Smooth muscle cell (in vitro differentiated cells): ENCODE data around the gene MVB12A. TPM values are rescaled to one million over a fixed set of nuclear protein-coding genes. Genes with fewer than 3 reads are reported as not detected.

ENCODE experiments used
- DNase-seq: peaks from one replicate; lab custom pipeline; 2025; ENCODE audit not compliant: unreplicated experiment; lab: John Stamatoyannopoulos, UW
- H2AFZ ChIP-seq: fragments of 200-600 bp; sonication (generic); 2 replicates; pipeline ENCODE4 v1.6.0; 2016; ENCODE audit warnings: antibody characterized with exemption, low read depth, mild to moderate bottlenecking
- H3F3A ChIP-seq: fragments of 200-600 bp; sonication (generic); 2 replicates; pipeline ENCODE4 v1.6.0; 2017; ENCODE audit warnings: antibody characterized with exemption, low read depth
- H3K27ac ChIP-seq: fragments of 200-600 bp; sonication (generic); 2 replicates; pipeline ENCODE4 v1.5.1; 2016; ENCODE audit warnings: low read depth, mild to moderate bottlenecking
- H3K27me3 ChIP-seq: fragments of 200-600 bp; sonication (generic); 2 replicates; pipeline ENCODE4 v1.6.1; 2016; ENCODE audit warnings: low read depth, mild to moderate bottlenecking
- H3K36me3 ChIP-seq: fragments of 200-600 bp; sonication (generic); 2 replicates; pipeline ENCODE4 v1.5.1; 2016; ENCODE audit warnings: low read depth
- H3K4me1 ChIP-seq: fragments of 200-600 bp; sonication (generic); 2 replicates; pipeline ENCODE4 v1.5.1; 2016; ENCODE audit warnings: low read depth
- H3K4me2 ChIP-seq: fragments of 200-600 bp; sonication (generic); 2 replicates; pipeline ENCODE4 v1.6.0; 2016; ENCODE audit warnings: mild to moderate bottlenecking
- H3K4me3 ChIP-seq: fragments of 200-600 bp; sonication (generic); 2 replicates; pipeline ENCODE4 v1.5.1; 2016; ENCODE audit warnings: mild to moderate bottlenecking
- H3K79me2 ChIP-seq: fragments of 200-600 bp; sonication (generic); 2 replicates; pipeline ENCODE4 v1.6.0; 2016; ENCODE audit warnings: low read depth, mild to moderate bottlenecking
- H3K9ac ChIP-seq: fragments of 200-600 bp; sonication (generic); 2 replicates; pipeline ENCODE4 v1.6.0; 2016; ENCODE audit warnings: low read depth
- H3K9me3 ChIP-seq: fragments of 200-600 bp; sonication (generic); replicated peaks from 2 replicates; pipeline ENCODE4 v1.5.1; 2016; ENCODE audit warnings: low read depth
- H4K20me1 ChIP-seq: fragments of 200-600 bp; sonication (generic); 2 replicates; pipeline ENCODE4 v1.6.0; 2016; ENCODE audit warnings: low read depth
- CTCF ChIP-seq: fragments of 200-600 bp; sonication (generic); IDR thresholded peaks from 2 replicates; pipeline ENCODE4 v1.5.1; 2017; ENCODE audit warnings: borderline replicate concordance, mild to moderate bottlenecking, antibody characterized with exemption; ENCODE audit not compliant: insufficient read depth, poor library complexity, severe bottlenecking
- WGBS: methylation state at CpG from one replicate; pipeline ENCODE4 v1.1.7; 2016; ENCODE audit warnings: low lambda C conversion rate; 5-methylcytosine and 5-hydroxymethylcytosine counted together
- polyA plus RNA-seq: library from polyadenylated mRNA; unstranded; fragments of >200 nt; fragmentation: Nextera tagmentation; extraction: Ambion mirVana; gene quantifications from 2 replicates; pipeline ENCODE4 v1.2.1, GENCODE V29; 2016
- total RNA-seq: library from RNA; depleted of rRNA; stranded (reverse); fragments of >200 nt; gene quantifications from 2 replicates; pipeline ENCODE4 v1.2.3, GENCODE V29; 2014

MVB12A gene
- total and polyA plus RNA-seq, 2 experiments from 2014 or later, result 68.1 to 98.1 TPM

- peak; percentile 61 for TF ChIP-seq CTCF
- H4K20me1 ChIP-seq, result no peaks in the 10 kb centered on the region
- H3K36me3 ChIP-seq, result no peaks in the 10 kb centered on the region
- no peaks in the 10 kb centered on the region for H3K79me2 ChIP-seq
- peak; percentile 7 for DNase-seq
- no peaks in the 10 kb centered on the region for H3K4me1 ChIP-seq
- peak within 1 kb of the TSS; percentile 64 for H3K4me3 ChIP-seq
- no peak within 1 kb of the TSS for H3K9ac ChIP-seq
- WGBS, result 5% methylated on average over 61 of the region's 81 CpGs
- peaks cover 11% of the 10 kb centered on the region for H3K27me3 ChIP-seq
- no peaks in the 10 kb centered on the region for H3F3A ChIP-seq
- H3K4me2 ChIP-seq, result peak within 1 kb of the TSS; percentile 95
- no peak within 1 kb of the TSS for H3K27ac ChIP-seq
- H3K9me3 ChIP-seq, result no peaks in the 10 kb centered on the region
- no peak within 1 kb of the TSS for H2AFZ ChIP-seq
These were observed 28.5 kb downstream of the MVB12A start, which contains the start of gene TMEM221 for GRCh38 chr19:17448131-17448967. Gene TMEM221 (minus strand): TSS chr19:17448668. CDS start chr19:17448462, 206 bp downstream.

GRCh38 chr19:17450264-17451075 is 30.6 kb downstream of the MVB12A start:
- Histone ChIP-seq H3F3A (no peaks in the 10 kb centered on the region), H3K27ac (peak overlapping the region; percentile 53), H3K4me1 (no peaks in the 10 kb centered on the region), H3K9ac (no peak overlapping the region), H3K4me3 (no peak overlapping the region), H2AFZ (no peak overlapping the region), H4K20me1 (no peaks in the 10 kb centered on the region), H3K79me2 (no peaks in the 10 kb centered on the region), H3K9me3 (no peaks in the 10 kb centered on the region), H3K27me3 (peaks cover 32% of the 10 kb centered on the region), H3K36me3 (no peaks in the 10 kb centered on the region), H3K4me2 (no peak overlapping the region)
- no peak for DNase-seq
- TF ChIP-seq CTCF, result no peak
- WGBS, result 61% methylated on average over 8 of the region's 8 CpGs

GRCh38 chr19:17451820-17452219 is 32.0 kb downstream of the MVB12A start:
- Histone ChIP-seq H3K27ac (no peak overlapping the region), H3K9ac (no peak overlapping the region), H2AFZ (no peak overlapping the region), H3K4me1 (no peaks in the 10 kb centered on the region), H4K20me1 (no peaks in the 10 kb centered on the region), H3K9me3 (no peaks in the 10 kb centered on the region), H3K4me2 (no peak overlapping the region), H3K79me2 (no peaks in the 10 kb centered on the region), H3K27me3 (peaks cover 46% of the 10 kb centered on the region), H3K4me3 (no peak overlapping the region), H3K36me3 (no peaks in the 10 kb centered on the region), H3F3A (no peaks in the 10 kb centered on the region)
- WGBS, result 89% methylated on average over 4 of the region's 4 CpGs
- no peak for DNase-seq
- no peak for TF ChIP-seq CTCF
